Uterus (tissue), 4 donors: ENCODE measurements around the gene QARS1. TPM values are rescaled to one million over a fixed set of nuclear protein-coding genes. Genes with fewer than 3 reads are reported as not detected.

Source experiments
- DNase-seq, 2 donors: peaks; one replicate each; pipeline ENCODE4 v3.0.0-alpha.2; 2019 to 2020
- H3K27ac ChIP-seq, 2 donors: fragments of 200-600 bp; sonication (generic); 1 replicate in 1 of 2; 2 replicates in 1 of 2; pipeline ENCODE4 v1.5.1; 2016 to 2018
- H3K27me3 ChIP-seq, 2 donors: fragments of 200-600 bp; sonication (generic); one replicate each; pipeline ENCODE4 v1.5.1; 2018 to 2019; ENCODE audit warnings: control low read depth in 1 of 2
- H3K36me3 ChIP-seq, 2 donors: fragments of 200-600 bp; sonication (generic); one replicate each; pipeline ENCODE4 v1.5.1; 2019; ENCODE audit warnings: control low read depth in 1 of 2
- H3K4me1 ChIP-seq, 2 donors: fragments of 200-600 bp; sonication (generic); one replicate each; pipeline ENCODE4 v1.5.1; 2018 to 2019; ENCODE audit warnings: control low read depth in 1 of 2
- H3K4me3 ChIP-seq, 2 donors: fragments of 200-600 bp; sonication (generic); 1 replicate in 1 of 2; 2 replicates in 1 of 2; pipeline ENCODE4 v1.5.1; 2018 to 2019; ENCODE audit warnings: mild to moderate bottlenecking in 1 of 2
- H3K9me3 ChIP-seq, 2 donors: fragments of 200-600 bp; sonication (generic); one replicate each; pipeline ENCODE4 v1.5.1; 2019; ENCODE audit warnings: control low read depth in 1 of 2
- CTCF ChIP-seq, 4 experiments: fragments of 200-600 bp in 2 of 4; fragments of 450-650 bp in 2 of 4; sonication (generic) in 2 of 4; IDR thresholded peaks; one replicate each; pipeline ENCODE4 v1.5.1; 2016 to 2019; ENCODE audit warnings: antibody characterized with exemption in 4 of 4, mild to moderate bottlenecking in 2 of 4, moderate library complexity in 1 of 4
- POLR2A ChIP-seq, 2 donors: fragments of 450-650 bp; IDR thresholded peaks; one replicate each; pipeline ENCODE4 v1.6.1; 2016; ENCODE audit warnings: antibody characterized with exemption in 2 of 2, mild to moderate bottlenecking in 1 of 2, moderate library complexity in 1 of 2
- intact Hi-C: fragments of 100-400 bp; cut with DNase I; formaldehyde crosslinking; loops from one replicate; pipeline ENCODE4 v1.15.1; 2023; ENCODE audit warnings: low total_unique reads
- total RNA-seq, 4 donors: library from RNA; depleted of rRNA in 3 of 4; stranded (reverse); fragments of >200 nt in 3 of 4; gene quantifications; one replicate each; pipeline versions ENCODE4 v1.1.0 to v1.2.4, GENCODE V29; 2014 to 2023
- donor health status: DM: yes; HTN: yes; CAD: no.

QARS1 gene
- total RNA-seq, 4 donors from 2014 or later = 124 to 280 (median 161) TPM

DNA sequence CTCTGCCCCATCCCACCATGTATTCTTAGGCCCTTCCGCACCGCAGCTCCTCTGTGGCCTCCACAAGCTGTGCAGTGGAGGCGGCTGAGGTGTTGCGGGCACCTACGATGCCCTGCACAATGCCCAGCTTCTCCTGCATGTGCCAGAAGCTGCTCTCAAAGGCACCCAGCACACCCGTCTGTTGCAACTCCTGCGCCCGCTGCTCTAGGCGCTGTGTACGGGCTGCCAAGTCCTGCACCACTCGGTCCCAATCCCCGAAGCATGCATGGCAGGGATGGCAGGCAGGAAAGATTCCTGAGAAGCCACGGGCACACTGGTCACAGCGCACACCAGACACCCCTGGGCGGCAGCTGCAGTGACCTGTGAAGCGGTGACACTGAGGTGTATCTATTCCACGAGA is 19.1 kb upstream of the QARS1 start:
- DNase-seq = no peak
- TF ChIP-seq POLR2A (IDR thresholded peaks at IDR 0.05) (no peak), CTCF (IDR thresholded peaks at IDR 0.05) (no peak)
- Histone ChIP-seq H3K36me3 (no peaks in the 10 kb centered on the region), H3K9me3 (no peaks in the 10 kb centered on the region), H3K4me3 (no peak overlapping the region), H3K4me1 (peaks cover 0 to 12% of the 10 kb centered on the region in 2 donors), H3K27ac (no peak overlapping the region), H3K27me3 (no peaks in the 10 kb centered on the region)
- intact Hi-C loops = no loop called here

- peaks cover 0 to 12% of the 10 kb centered on the region in 2 donors for H3K4me1 ChIP-seq
- H3K9me3 ChIP-seq = no peaks in the 10 kb centered on the region
- no peak for TF ChIP-seq CTCF (IDR thresholded peaks at IDR 0.05)
- no peak for TF ChIP-seq POLR2A (IDR thresholded peaks at IDR 0.05)
- intact Hi-C loops = no loop called here
- no peaks in the 10 kb centered on the region for H3K36me3 ChIP-seq
- no peaks in the 10 kb centered on the region for H3K27me3 ChIP-seq
- no peak overlapping the region for H3K4me3 ChIP-seq
- DNase-seq = no peak
- no peak overlapping the region for H3K27ac ChIP-seq
Observed at GRCh38 chr3:49122886-49123545, 18.5 kb upstream of the QARS1 start.

GRCh38 chr3:49122451-49122850 is 17.9 kb upstream of the QARS1 start:
- Histone ChIP-seq H3K4me3 (no peak overlapping the region), H3K4me1 (peaks cover 0 to 12% of the 10 kb centered on the region in 2 donors), H3K27me3 (no peaks in the 10 kb centered on the region), H3K27ac (no peak overlapping the region), H3K9me3 (no peaks in the 10 kb centered on the region), H3K36me3 (no peaks in the 10 kb centered on the region)
- intact Hi-C loops = no loop called here
- no peak for DNase-seq
- no peak for TF ChIP-seq CTCF (IDR thresholded peaks at IDR 0.05)
- no peak for TF ChIP-seq POLR2A (IDR thresholded peaks at IDR 0.05)

DNA sequence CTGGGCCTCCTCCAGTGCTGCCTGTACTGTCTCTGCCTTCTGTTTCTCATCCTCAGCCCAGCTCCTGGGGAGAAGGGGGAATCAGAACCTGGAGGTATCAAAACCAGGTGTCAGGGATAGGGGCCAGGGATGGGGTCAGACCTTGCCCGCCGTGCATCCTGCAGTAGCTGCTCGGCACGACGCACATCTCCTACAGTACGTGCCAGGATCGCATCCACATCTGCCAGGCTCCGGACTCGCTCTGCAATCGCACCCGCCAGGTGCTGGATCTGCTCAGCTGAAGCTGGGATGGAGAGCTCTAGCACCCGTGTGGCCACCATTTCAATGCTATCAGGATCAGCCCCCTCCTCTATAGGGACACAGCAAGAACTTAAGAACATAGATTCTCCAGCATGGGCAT is 17.5 kb upstream of the QARS1 start:
- TF ChIP-seq POLR2A (IDR thresholded peaks at IDR 0.05) = no peak
- no peak for TF ChIP-seq CTCF (IDR thresholded peaks at IDR 0.05)
- intact Hi-C loops = no loop called here
- DNase-seq = no peak
- Histone ChIP-seq H3K36me3 (no peaks in the 10 kb centered on the region), H3K4me3 (no peak overlapping the region), H3K27me3 (no peaks in the 10 kb centered on the region), H3K27ac (no peak overlapping the region), H3K4me1 (peaks cover 0 to 12% of the 10 kb centered on the region in 2 donors), H3K9me3 (no peaks in the 10 kb centered on the region)

DNA sequence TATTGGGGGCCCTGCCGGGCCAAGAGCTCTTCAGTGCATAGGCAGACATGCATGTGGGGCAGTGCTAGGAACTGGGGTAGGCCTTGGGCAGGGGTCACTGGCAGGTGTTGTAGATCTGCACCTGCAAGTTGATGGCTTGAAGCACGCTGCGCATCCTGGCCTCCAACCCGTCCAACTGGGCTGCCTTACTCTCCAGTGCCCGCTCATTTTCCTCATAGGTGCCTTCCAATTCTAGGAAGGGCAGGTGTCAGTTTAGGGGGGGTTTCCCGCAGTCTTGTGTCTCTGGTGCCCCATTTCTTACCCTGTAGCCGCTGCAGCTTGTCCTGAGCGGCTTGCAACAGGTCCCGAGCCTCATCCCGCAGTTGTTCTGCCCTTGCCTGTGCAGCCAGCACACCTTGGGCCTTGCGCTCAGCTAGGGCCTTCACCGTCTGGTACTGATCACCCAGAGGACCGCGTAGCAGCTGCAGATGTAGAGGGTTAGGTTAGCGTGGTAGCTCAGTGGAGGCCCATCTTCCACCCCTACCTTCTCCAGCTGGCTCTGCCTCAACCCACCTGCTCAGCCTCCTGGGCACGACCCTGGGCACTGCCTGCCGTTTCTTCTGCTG is 16.7 kb upstream of the QARS1 start:
- no peak for DNase-seq
- TF ChIP-seq CTCF (IDR thresholded peaks at IDR 0.05) (no peak), POLR2A (IDR thresholded peaks at IDR 0.05) (no peak)
- no peaks in the 10 kb centered on the region for H3K36me3 ChIP-seq
- peak overlapping the region; percentile 93 to 95 for H3K27ac ChIP-seq
- H3K4me3 ChIP-seq = peak overlapping the region; percentile 89 to 99
- peaks cover 0 to 12% of the 10 kb centered on the region in 2 donors for H3K4me1 ChIP-seq
- H3K27me3 ChIP-seq = no peaks in the 10 kb centered on the region
- H3K9me3 ChIP-seq = no peaks in the 10 kb centered on the region
- intact Hi-C loops = no loop called here
